CD4-positive, alpha-beta T cell (primary cell): Measurements from ENCODE around the gene NUDT3. TPM values are rescaled to one million over a fixed set of nuclear protein-coding genes. Genes with fewer than 3 reads are reported as not detected.
A peak's percentile ranks its signal among the peaks of the same experiment; 100 is the strongest.

ENCODE experiments used
- ATAC-seq: fragments of 200-7000 bp; cut with Tn5 transposase; one replicate; pipeline ENCODE4 v1.10.0; 2022; ENCODE audit warnings: mild to moderate bottlenecking; ENCODE audit not compliant: poor library complexity
- CTCF ChIA-PET: fragments of 350-600 bp; sonication (Branson Sonifier 250); formaldehyde crosslinking; loops from one replicate; lab custom pipeline; 2021; ENCODE audit warnings: antibody characterized with exemption, inconsistent platforms; lab: Charles Lee
- POLR2A ChIA-PET: fragments of 350-600 bp; sonication (Branson Sonifier 250); formaldehyde crosslinking; loops from one replicate; lab custom pipeline; 2021; ENCODE audit warnings: antibody characterized with exemption, inconsistent platforms; lab: Charles Lee
- DNase-seq, 14 experiments: peaks; one replicate each; pipeline ENCODE4 v3.0.0-alpha.2; 2013 to 2020; ENCODE audit warnings: mixed read lengths in 2 of 14
- H3K27ac ChIP-seq, 2 donors: one replicate each; pipeline versions ENCODE4 v1.5.1 to v1.7.0; 2013; ENCODE audit warnings: low read length in 2 of 2, low read depth in 1 of 2, mild to moderate bottlenecking in 1 of 2
- H3K27me3 ChIP-seq, 2 experiments: 1 replicate in 1 of 2; 2 replicates in 1 of 2; pipeline versions ENCODE4 v1.6.1 to v1.7.0; 2013; ENCODE audit warnings: low read length in 2 of 2, control low read depth in 1 of 2, mild to moderate bottlenecking in 1 of 2, moderate library complexity in 1 of 2; ENCODE audit not compliant: insufficient read depth in 2 of 2, control insufficient read depth in 1 of 2
- H3K36me3 ChIP-seq: one replicate; pipeline ENCODE4 v1.6.1; 2013; ENCODE audit warnings: low read length, control low read depth; ENCODE audit not compliant: insufficient read depth
- H3K4me1 ChIP-seq: one replicate; pipeline ENCODE4 v1.6.1; 2013; ENCODE audit warnings: low read length, control low read depth; ENCODE audit not compliant: insufficient read depth
- H3K4me3 ChIP-seq: one replicate; pipeline ENCODE4 v1.5.1; 2013; ENCODE audit warnings: mild to moderate bottlenecking, low read length, moderate library complexity
- H3K9me3 ChIP-seq, 2 experiments: 1 replicate in 1 of 2; 2 replicates in 1 of 2; pipeline versions ENCODE4 v1.6.1 to v1.7.0; 2013; ENCODE audit warnings: low read length in 2 of 2, mild to moderate bottlenecking in 2 of 2, control low read depth in 1 of 2, moderate library complexity in 1 of 2; ENCODE audit not compliant: control insufficient read depth in 1 of 2, insufficient read depth in 1 of 2
- H3K27ac Mint-ChIP-seq: one replicate; pipeline ENCODE4 v1.8.0; 2020; ENCODE audit warnings: mixed read lengths
- H3K27me3 Mint-ChIP-seq: one replicate; pipeline ENCODE4 v1.8.0; 2021; ENCODE audit warnings: mixed read lengths
- H3K36me3 Mint-ChIP-seq: one replicate; pipeline ENCODE4 v1.8.0; 2021; ENCODE audit warnings: low read depth, mixed read lengths
- H3K4me1 Mint-ChIP-seq: one replicate; pipeline ENCODE4 v1.8.0; 2021; ENCODE audit warnings: low read depth, mixed read lengths
- H3K4me3 Mint-ChIP-seq: one replicate; pipeline ENCODE4 v1.8.0; 2020; ENCODE audit warnings: mild to moderate bottlenecking, mixed read lengths
- H3K9me3 Mint-ChIP-seq: one replicate; pipeline ENCODE4 v1.8.0; 2020; ENCODE audit warnings: mixed read lengths
- CTCF ChIP-seq: fragments of 200-600 bp; IDR thresholded peaks from one replicate; pipeline ENCODE4 v1.8.0; 2022; ENCODE audit warnings: antibody characterized with exemption, mild to moderate bottlenecking
- intact Hi-C, 2 experiments: fragments of 100-400 bp; cut with DNase I in 1 of 2; cut with micrococcal nuclease in 1 of 2; formaldehyde crosslinking; loops; one replicate each; pipeline versions ENCODE4 v1.15.1 to v1.9.0; 2023 to 2025; cut with DNase I, micrococcal nuclease
- total RNA-seq, 174 experiments: library from RNA in 2 of 174; stranded (reverse) in 2 of 174; gene quantifications; one replicate each; pipeline ENCODE4 v1.2.3 and lab custom pipeline; 2021 to 2026

NUDT3 gene
- total RNA-seq, 2 experiments from 2014 or later, result 14.8 to 15.0 TPM

GRCh38 chr6:34301408-34301807, 91.1 kb downstream of the NUDT3 start:
- no peaks in the 10 kb centered on the region for H3K36me3 ChIP-seq
- H3K4me1 ChIP-seq, result no peaks in the 10 kb centered on the region
- no peaks in the 10 kb centered on the region for H3K36me3 Mint-ChIP-seq
- no peak overlapping the region for H3K27ac ChIP-seq
- no peaks in the 10 kb centered on the region for H3K9me3 ChIP-seq
- no peaks in the 10 kb centered on the region for H3K27me3 Mint-ChIP-seq
- no peaks in the 10 kb centered on the region for H3K9me3 Mint-ChIP-seq
- no peak overlapping the region for H3K4me3 Mint-ChIP-seq
- no peak overlapping the region for H3K27ac Mint-ChIP-seq
- ChIA-PET CTCF (no interaction called here), POLR2A (no interaction called here)
- H3K27me3 ChIP-seq, result no peaks in the 10 kb centered on the region
- DNase-seq (no peak), ATAC-seq (no peak)
- no peak for TF ChIP-seq CTCF
- intact Hi-C loops, result no loop called here
- H3K4me1 Mint-ChIP-seq, result peaks cover 5% of the 10 kb centered on the region
- no peak overlapping the region for H3K4me3 ChIP-seq

DNA sequence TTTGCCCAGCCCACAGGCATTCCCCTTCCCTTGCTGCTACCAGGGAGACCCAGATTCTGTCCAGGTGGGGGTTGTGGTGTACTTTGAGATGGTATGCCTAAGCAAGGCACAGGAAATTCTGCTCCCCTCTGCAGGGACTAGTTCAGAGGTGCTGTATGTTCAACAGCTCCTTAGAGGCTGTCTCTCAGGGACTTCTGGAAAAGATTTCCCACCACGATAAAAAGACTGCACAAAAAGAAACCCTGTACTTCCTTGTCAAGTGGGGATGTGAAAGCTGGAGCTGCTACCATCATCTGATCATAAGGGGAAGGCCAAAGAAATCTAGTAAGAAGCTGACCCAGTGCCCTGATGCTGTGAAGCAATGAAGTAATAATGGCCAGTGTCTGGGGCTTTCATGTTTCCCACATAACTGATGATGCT, 92.1 kb downstream of the NUDT3 start:
- Histone ChIP-seq H3K27ac (no peak overlapping the region), H3K36me3 (no peaks in the 10 kb centered on the region), H3K9me3 (no peaks in the 10 kb centered on the region), H3K4me1 (peaks cover 4% of the 10 kb centered on the region), H3K27me3 (no peaks in the 10 kb centered on the region), H3K4me3 (no peak overlapping the region)
- intact Hi-C loops, result no loop called here
- H3K36me3 Mint-ChIP-seq, result peaks cover 6% of the 10 kb centered on the region
- peaks cover 9% of the 10 kb centered on the region for H3K4me1 Mint-ChIP-seq
- H3K27me3 Mint-ChIP-seq, result no peaks in the 10 kb centered on the region
- H3K4me3 Mint-ChIP-seq, result no peak overlapping the region
- TF ChIP-seq CTCF, result no peak
- DNase-seq (peak in 2 of 14 experiments; percentile 28 to 31), ATAC-seq (no peak)
- H3K9me3 Mint-ChIP-seq, result no peaks in the 10 kb centered on the region
- ChIA-PET POLR2A (no interaction called here), CTCF (no interaction called here)
- H3K27ac Mint-ChIP-seq, result no peak overlapping the region

GRCh38 chr6:34298941-34299340, 93.5 kb downstream of the NUDT3 start:
- Histone ChIP-seq H3K4me3 (no peak overlapping the region), H3K9me3 (no peaks in the 10 kb centered on the region), H3K4me1 (peaks cover 4% of the 10 kb centered on the region), H3K36me3 (peaks cover 6% of the 10 kb centered on the region), H3K27me3 (no peaks in the 10 kb centered on the region), H3K27ac (no peak overlapping the region)
- POLR2A ChIA-PET, result no interaction called here
- Mint-ChIP-seq H3K4me3 (no peak overlapping the region), H3K9me3 (no peaks in the 10 kb centered on the region), H3K27ac (no peak overlapping the region), H3K4me1 (peaks cover 9% of the 10 kb centered on the region), H3K36me3 (peaks cover 16% of the 10 kb centered on the region), H3K27me3 (no peaks in the 10 kb centered on the region)
- DNase-seq (no peak), ATAC-seq (no peak)
- no peak for TF ChIP-seq CTCF
- intact Hi-C loops, result no loop called here
- CTCF ChIA-PET, result no interaction called here
